Measurements from ENCODE around the gene ABI2.

The ABI2 gene

DNA sequence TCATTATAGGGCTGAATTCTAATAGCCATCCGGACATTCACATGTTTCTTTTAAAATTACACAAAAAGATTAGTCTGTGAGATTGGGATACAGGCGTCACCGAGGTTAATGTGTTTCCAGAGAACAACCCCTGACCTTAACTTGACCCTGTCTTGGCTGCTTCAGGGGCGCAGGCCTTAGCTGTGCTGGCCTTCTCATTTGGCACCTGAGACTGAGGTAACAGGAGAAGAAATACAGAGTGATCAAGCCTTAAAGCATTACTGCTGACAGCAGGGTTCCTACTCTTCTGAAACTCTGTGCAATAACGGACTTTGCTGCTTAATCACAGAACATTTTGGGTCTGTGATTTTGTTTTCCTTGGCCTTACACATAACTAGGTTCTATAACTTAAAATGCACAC lies 114.3 kb downstream of the ABI2 start:
- H3K27ac ChIP-seq: no peak overlapping the region

DNA sequence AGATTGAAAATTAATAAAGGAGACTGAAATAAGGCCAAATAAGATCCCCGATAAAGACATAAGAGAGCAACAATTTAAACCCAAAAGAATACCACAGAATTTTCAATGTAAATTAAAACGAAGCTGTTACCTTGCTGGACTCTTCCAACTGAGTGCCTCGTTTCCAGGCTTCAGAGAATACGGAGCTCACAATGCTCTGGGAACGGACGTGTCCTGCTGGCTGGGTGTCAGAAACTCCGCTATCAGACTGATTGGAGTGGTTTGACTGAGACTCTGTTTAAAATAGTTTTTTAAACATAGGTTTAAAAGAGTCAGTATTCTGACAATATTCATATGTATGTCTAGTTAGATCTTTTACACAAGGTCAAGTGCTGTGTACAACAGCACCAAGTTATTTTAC lies 116.5 kb downstream of the ABI2 start:
- TF ChIP-seq, protein P1, sequence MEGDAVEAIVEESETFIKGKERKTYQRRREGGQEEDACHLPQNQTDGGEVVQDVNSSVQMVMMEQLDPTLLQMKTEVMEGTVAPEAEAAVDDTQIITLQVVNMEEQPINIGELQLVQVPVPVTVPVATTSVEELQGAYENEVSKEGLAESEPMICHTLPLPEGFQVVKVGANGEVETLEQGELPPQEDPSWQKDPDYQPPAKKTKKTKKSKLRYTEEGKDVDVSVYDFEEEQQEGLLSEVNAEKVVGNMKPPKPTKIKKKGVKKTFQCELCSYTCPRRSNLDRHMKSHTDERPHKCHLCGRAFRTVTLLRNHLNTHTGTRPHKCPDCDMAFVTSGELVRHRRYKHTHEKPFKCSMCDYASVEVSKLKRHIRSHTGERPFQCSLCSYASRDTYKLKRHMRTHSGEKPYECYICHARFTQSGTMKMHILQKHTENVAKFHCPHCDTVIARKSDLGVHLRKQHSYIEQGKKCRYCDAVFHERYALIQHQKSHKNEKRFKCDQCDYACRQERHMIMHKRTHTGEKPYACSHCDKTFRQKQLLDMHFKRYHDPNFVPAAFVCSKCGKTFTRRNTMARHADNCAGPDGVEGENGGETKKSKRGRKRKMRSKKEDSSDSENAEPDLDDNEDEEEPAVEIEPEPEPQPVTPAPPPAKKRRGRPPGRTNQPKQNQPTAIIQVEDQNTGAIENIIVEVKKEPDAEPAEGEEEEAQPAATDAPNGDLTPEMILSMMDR (IDR thresholded peaks at IDR 0.05): no peak
- no peak for TF ChIP-seq ZFX (IDR thresholded peaks at IDR 0.05; ENCODE audit: borderline replicate concordance)
- no peak overlapping the region for H3K27ac ChIP-seq

More for the DNA sequence above, 114.3 kb downstream of the ABI2 start:
- TF ChIP-seq ZFX (IDR thresholded peaks at IDR 0.05; ENCODE audit: borderline replicate concordance): no peak
- TF ChIP-seq, protein P1 (IDR thresholded peaks at IDR 0.05): no peak

DNA sequence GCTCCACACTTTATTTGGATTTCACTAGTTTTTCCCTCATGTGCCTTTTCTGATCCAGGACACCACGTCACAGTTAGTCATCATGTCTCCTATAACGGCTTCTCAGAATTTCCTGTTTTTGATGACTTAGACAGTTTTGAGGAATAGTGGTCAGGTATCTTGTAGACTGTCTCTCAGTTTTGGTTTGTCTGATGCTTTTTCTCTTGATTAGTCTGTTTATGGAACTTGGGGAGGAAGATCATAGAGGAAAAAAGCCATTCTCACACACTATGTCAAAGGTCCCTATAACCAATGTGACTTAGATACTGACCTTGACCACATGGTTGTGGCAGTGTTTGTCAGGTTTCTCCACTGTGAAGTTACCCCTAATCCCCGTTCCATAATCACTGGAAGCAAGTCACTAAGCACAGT lies 117.9 kb downstream of the ABI2 start:
- no peak overlapping the region for H3K27ac ChIP-seq
- no peak for TF ChIP-seq ZFX (IDR thresholded peaks at IDR 0.05; ENCODE audit: borderline replicate concordance)
- TF ChIP-seq, protein P1 (IDR thresholded peaks at IDR 0.05): no peak

DNA sequence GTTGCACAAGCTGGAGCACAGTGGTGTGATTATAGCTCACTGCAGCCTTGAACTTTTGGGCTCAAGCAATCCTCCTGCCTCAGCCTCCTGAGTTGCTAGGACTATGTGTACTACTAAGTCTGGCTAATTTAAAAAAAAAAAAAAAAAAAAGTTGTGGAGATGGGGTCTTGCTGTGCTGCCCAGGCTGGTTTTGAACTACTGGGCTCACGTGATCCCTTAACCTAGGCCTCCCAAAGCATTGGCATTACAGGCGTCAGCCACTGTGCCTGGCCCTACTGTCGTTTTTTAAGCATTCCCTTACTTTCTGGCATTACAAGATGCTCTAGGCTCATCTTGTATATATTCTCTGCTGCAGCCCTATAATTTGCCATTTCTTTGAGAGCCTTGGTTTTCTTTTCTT lies 118.6 kb downstream of the ABI2 start:
- no peak overlapping the region for H3K27ac ChIP-seq
- TF ChIP-seq ZFX (IDR thresholded peaks at IDR 0.05; ENCODE audit: borderline replicate concordance): no peak
- TF ChIP-seq, protein P1 (IDR thresholded peaks at IDR 0.05): no peak

DNA sequence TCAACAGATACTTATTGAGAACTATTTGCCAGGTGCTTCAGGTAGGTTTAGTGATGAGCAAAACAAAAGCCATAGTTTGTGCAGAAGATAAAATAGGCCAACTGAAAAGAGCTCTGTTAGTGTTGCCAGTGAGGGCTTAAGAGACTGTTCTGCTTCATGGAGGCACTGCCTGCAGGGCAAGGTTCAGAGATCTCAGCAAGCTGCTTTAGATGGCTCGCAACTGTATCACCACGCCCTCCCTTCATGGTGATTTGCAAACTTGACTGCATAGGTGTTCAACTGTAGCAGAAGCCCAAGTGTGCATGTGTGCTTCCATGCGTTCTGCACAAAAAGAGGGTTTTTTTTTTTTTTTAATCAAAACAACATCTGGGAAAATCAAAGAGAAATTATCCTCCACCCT lies 122.4 kb downstream of the ABI2 start:
- H3K27ac ChIP-seq: no peak overlapping the region

DNA sequence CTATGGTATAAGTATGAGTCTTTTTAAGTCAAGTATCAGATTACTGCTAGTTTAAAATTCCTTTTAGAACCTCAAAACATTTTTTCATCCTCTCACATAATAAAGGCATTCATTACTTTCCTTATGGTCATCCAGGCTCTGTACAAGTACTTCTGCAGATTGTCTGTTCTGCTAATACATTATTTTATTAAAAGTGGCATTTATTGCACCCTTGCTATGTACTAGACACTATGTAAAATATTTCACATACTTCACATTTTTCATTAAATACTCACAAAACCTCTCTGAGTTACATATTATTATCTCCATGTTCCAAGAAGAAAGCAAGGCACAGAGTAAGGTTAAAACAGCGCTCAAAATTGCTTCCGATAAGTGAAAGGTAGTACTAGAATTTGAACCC lies 122.8 kb downstream of the ABI2 start:
- TF ChIP-seq, protein P1 (IDR thresholded peaks at IDR 0.05): no peak
- TF ChIP-seq ZFX (IDR thresholded peaks at IDR 0.05; ENCODE audit: borderline replicate concordance): no peak
- H3K27ac ChIP-seq: no peak overlapping the region

More for the DNA sequence above, 122.4 kb downstream of the ABI2 start:
- TF ChIP-seq ZFX (IDR thresholded peaks at IDR 0.05; ENCODE audit: borderline replicate concordance): no peak
- TF ChIP-seq, protein P1 (IDR thresholded peaks at IDR 0.05): no peak

DNA sequence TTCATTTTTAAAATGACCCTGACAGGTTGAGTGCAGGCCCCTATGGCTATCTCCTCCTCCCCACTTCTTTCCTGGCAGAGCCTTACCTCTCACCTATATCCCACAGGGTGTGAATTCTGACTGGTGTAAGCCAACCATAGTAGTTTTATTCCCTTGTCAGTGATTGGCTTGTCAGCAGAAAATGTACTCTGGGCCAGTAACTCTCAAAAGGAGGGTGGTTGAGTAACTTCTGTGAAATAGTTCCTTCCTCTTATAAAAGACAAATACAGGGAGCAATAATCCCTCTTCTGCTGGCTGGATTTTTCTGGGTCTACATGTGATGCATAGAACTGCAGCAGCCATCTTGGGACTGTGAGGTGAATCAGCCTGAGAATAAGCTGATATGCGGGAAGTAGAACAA lies 123.5 kb downstream of the ABI2 start:
- no peak overlapping the region for H3K27ac ChIP-seq
- no peak for TF ChIP-seq ZFX (IDR thresholded peaks at IDR 0.05; ENCODE audit: borderline replicate concordance)
- TF ChIP-seq, protein P1 (IDR thresholded peaks at IDR 0.05): no peak
